HL-60/S4 treated with phorbol 12-myristate 13-acetate at 8.2 ng/mL for 4 days and 3 days (cell line): ENCODE measurements around the gene CLMN.

Experiments used
- in situ Hi-C: fragments of 300-500 bp; cut with MboI; formaldehyde crosslinking; loops from 2 replicates; pipeline ENCODE4 v1.15.0; 2022; ENCODE audit warnings: low sequenced_read_pairs

CLMN gene

GRCh38 chr14:95174184-95174792 is 145.4 kb downstream of the CLMN start:
- in situ Hi-C loops = no loop called here

- in situ Hi-C loops = no loop called here
Observed at GRCh38 chr14:95173518-95173917, 146.2 kb downstream of the CLMN start.

GRCh38 chr14:95167177-95167576 is 152.5 kb downstream of the CLMN start:
- in situ Hi-C loops = no loop called here

DNA sequence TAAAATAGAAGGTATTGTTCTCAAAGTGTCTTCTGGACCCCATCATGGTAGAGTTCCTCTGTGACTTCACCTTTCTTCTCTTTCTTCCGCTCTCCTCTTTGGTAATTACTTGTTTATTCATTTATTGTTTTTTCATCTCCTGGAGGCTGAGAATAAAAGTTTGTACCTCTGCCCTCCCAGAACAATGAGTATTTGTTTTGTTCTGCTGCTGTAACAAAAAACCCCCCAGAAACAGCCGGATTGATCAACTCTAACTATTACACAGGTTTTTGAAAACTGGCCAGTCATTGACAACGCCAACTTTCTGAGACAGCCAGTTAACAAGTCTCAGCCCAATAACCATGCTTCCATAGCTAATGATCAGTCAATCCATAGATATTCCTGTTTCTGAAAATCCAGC is 154.2 kb downstream of the CLMN start:
- in situ Hi-C loops = no loop called here

DNA sequence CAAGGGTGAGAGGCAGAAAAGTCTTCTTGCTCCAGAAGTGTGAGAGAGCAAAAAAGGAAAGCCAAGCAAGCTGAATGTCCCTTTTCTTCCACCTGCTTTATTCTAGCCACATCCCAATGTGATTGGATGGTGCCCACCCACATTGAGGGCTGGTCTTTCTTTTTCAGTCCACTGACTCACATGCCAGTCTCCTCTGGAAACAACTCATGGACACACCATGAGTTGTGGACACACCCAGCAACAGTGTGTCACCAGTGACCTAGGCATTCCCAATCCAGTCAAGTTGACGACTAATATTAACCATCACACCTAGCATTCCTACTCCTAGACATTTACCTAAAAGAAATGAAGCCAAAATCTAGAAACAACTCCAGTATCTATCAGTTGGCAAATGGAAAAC is 155.2 kb downstream of the CLMN start:
- in situ Hi-C loops = no loop called here

GRCh38 chr14:95163666-95164065 is 156.0 kb downstream of the CLMN start:
- in situ Hi-C loops = no loop called here

DNA sequence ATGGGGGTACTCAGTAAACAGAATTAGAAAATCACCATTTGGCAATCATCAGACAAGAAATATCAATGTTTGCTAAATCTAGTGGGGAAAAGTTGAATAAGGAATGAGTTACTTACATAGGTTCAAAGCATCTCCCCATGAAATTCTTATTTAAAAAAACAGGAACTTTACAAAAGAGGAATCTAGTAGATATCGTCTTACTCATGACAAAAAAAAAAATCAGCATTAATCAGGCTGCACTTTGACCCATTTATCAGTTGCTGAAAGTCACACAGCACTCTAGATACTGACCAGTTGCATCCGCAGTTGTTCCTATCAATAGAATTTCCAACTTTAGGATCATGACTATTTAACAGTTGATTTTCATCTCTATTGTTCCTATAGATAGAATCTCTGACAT is 156.6 kb downstream of the CLMN start:
- in situ Hi-C loops = no loop called here

- in situ Hi-C loops = no loop called here
Observed at GRCh38 chr14:95162641-95163040, 157.1 kb downstream of the CLMN start.

DNA sequence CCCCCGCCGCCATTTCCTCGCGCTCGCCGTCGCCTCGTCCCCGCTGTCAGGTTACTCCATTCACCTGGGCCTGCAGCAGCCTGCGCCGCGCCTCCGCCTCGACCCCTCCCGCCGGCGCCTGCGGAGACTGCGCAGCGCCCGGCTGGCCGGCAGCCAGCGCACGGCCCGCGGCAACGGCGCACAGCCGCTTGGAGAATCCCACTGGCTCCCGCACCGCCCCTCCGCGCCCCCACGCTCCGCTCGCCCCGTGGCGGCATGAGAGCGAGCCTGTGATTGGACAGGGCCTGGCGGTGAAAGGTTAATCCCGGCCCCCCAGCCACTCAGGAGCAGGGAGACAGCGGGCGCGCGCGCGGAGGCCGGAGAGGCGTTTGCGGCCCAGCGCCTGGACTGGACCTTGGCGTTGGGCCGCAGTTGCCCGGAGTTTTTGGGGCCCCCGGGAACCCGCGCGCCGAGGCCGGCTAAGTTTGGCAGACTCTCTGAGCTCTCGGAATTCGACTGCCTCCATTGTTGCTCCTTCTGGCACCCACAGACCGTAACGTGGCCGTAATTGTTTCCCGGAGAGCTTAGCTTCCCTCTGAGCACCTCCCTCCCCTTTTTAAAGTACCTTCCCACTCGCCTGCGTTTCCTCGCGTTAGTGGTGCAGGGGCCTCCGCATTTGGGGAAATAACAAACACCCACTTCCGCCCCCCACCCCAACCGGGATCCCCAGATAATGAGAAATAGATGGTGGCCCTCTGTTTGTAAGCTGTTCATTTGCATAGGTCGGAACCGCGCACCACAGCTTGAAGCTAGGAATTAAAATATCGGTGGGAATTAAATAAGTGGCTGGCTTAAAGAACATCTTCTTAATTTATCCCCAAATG is 162.2 kb downstream of the CLMN start, which contains the start of gene DICER1:
DICER1 (minus strand) TSS at position 203 of the 863 bp plus-strand sequence. CDS start 24,071 bp downstream, outside the sequence.
- in situ Hi-C loops = no loop called here

GRCh38 chr14:95157048-95157326 is 162.7 kb downstream of the CLMN start:
- in situ Hi-C loops = no loop called here

- in situ Hi-C loops = no loop called here
Observed at GRCh38 chr14:95156161-95157047, 163.3 kb downstream of the CLMN start.

- in situ Hi-C loops = no loop called here
Observed at GRCh38 chr14:95155045-95155444, 164.7 kb downstream of the CLMN start.

GRCh38 chr14:95153866-95154265 is 165.8 kb downstream of the CLMN start:
- in situ Hi-C loops = no loop called here

DNA sequence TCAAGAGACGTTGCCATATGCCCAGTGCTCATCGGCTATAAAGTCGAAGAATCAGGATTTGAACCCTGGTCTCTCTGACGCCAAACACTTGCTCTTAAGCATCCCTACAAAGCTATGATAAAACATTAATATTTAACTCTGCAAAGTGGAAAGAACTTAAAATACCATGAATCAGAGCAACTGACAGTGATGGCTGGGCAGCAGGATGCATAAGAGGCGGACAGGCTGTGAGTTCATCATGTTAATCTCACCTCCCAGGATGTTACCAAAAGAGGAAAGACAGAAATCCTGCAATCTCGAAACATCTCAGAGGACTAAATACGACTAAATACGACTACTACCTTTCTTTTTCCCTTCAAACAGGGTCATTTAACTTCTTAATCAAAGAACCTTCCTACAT is 168.1 kb downstream of the CLMN start:
- in situ Hi-C loops = no loop called here

GRCh38 chr14:95150910-95151309 is 168.8 kb downstream of the CLMN start:
- in situ Hi-C loops = no loop called here

DNA sequence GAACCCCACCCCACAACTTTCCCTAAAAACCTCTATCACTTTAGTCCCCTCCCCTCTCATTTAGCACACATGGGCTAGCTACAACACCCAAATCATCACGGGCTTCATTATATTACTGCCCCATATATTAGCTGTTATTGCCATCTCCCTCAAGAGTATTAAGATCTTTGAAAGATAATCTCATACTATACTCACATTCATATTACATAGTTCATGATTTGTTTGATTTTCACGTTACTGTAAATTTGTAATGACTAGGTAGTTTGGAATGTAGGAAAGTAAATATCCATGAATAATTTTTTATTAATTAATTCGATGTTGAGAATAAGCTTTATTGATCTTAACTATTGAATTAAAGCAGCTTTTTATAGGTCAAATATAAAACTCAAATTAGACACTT is 170.3 kb downstream of the CLMN start:
- in situ Hi-C loops = no loop called here

GRCh38 chr14:95147597-95147996 is 172.1 kb downstream of the CLMN start:
- in situ Hi-C loops = no loop called here

- in situ Hi-C loops = no loop called here
Observed at GRCh38 chr14:95146079-95146771, 173.5 kb downstream of the CLMN start.

DNA sequence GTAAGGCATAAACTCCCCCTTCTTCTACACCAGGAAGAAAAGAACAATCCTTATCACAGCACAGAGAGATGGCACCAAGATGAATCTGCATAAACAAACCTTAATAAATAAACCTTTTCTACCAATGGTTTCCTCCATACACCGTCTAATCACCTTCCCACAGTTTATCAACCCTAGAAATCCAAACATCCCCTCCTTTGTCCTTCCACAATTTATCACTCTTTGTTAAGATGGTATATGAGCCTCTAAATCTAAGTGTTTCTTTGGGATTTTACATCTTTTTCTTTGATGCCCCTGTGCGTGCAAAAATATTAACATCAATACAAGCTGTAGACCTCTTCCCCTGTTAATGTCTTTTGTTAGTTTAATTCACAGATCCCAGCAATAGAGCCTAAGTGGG is 174.9 kb downstream of the CLMN start:
- in situ Hi-C loops = no loop called here

GRCh38 chr14:95143808-95144620 is 175.7 kb downstream of the CLMN start:
- in situ Hi-C loops = no loop called here
